Upper lobe of right lung (tissue), 1 donor: ENCODE measurements around the gene E4F1. TPM values are rescaled to one million over a fixed set of nuclear protein-coding genes. Genes with fewer than 3 reads are reported as not detected.

Source experiments
- ATAC-seq: fragments of 200-7000 bp; cut with Tn5 transposase; one replicate; pipeline ENCODE4 v1.9.1; 2020; ENCODE audit warnings: mild to moderate bottlenecking, moderate library complexity
- DNase-seq: peaks from one replicate; pipeline ENCODE4 v3.0.0-alpha.2; 2020
- H3K27ac ChIP-seq: fragments of 200-600 bp; one replicate; pipeline ENCODE4 v1.8.0; 2022
- H3K27me3 ChIP-seq: fragments of 200-600 bp; one replicate; pipeline ENCODE4 v1.8.0; 2022; ENCODE audit warnings: mild to moderate bottlenecking
- H3K36me3 ChIP-seq: fragments of 200-600 bp; one replicate; pipeline ENCODE4 v1.8.0; 2022
- H3K4me1 ChIP-seq: fragments of 200-600 bp; one replicate; pipeline ENCODE4 v1.8.0; 2022
- H3K4me3 ChIP-seq: fragments of 200-600 bp; one replicate; pipeline ENCODE4 v1.8.0; 2022; ENCODE audit warnings: mild to moderate bottlenecking
- H3K9me3 ChIP-seq: fragments of 200-600 bp; one replicate; pipeline ENCODE4 v1.8.0; 2022
- intact Hi-C: fragments of 100-400 bp; cut with DNase I; formaldehyde crosslinking; loops from one replicate; pipeline ENCODE4 v1.11.0; 2022
- total RNA-seq: library from RNA; stranded (reverse); fragmentation: NEBNext Ultra II Directional; extraction: Animal tissue kit (Norgen Biotek cat#: 25700); gene quantifications from one replicate; pipeline ENCODE4 v1.2.1, GENCODE V29; 2021
- TF ChIP-seq, protein P1 (sequence below): fragments of 200-600 bp; IDR thresholded peaks from one replicate; pipeline ENCODE4 v1.8.0; 2022; ENCODE audit warnings: antibody characterized with exemption
- donor health status: DM: no; HTN: yes; CAD: no; lungs with severe emphysema.

The E4F1 gene
- total RNA-seq, 1 donor from 2014 or later: 22.6 TPM

DNA sequence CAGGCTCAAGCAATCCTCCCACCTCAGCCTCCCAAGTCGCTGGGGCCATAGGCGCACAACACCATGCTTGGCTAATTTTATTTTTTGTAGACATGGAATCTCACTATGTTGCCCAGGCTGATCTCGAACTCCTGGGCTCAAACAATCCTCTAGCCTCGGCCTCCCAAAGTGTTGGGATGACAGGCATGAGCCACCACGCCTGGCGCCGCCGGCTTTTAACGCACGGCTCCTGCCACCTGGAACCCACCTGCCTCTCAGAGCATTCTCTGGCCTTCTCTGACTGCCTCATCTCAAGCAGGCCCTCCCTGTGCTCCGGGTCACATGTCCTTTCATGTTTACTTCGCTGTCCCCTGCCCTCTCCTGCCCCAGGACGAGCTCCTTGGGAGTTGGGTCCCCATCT is 37.3 kb upstream of the E4F1 start:
- Histone ChIP-seq H3K9me3 (no peaks in the 10 kb centered on the region), H3K4me1 (no peaks in the 10 kb centered on the region), H3K27ac (no peak overlapping the region), H3K27me3 (no peaks in the 10 kb centered on the region), H3K4me3 (no peak overlapping the region), H3K36me3 (no peaks in the 10 kb centered on the region)
- TF ChIP-seq, protein P1, sequence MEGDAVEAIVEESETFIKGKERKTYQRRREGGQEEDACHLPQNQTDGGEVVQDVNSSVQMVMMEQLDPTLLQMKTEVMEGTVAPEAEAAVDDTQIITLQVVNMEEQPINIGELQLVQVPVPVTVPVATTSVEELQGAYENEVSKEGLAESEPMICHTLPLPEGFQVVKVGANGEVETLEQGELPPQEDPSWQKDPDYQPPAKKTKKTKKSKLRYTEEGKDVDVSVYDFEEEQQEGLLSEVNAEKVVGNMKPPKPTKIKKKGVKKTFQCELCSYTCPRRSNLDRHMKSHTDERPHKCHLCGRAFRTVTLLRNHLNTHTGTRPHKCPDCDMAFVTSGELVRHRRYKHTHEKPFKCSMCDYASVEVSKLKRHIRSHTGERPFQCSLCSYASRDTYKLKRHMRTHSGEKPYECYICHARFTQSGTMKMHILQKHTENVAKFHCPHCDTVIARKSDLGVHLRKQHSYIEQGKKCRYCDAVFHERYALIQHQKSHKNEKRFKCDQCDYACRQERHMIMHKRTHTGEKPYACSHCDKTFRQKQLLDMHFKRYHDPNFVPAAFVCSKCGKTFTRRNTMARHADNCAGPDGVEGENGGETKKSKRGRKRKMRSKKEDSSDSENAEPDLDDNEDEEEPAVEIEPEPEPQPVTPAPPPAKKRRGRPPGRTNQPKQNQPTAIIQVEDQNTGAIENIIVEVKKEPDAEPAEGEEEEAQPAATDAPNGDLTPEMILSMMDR: no peak
- DNase-seq (no peak), ATAC-seq (no peak)
- intact Hi-C loops: no loop called here

DNA sequence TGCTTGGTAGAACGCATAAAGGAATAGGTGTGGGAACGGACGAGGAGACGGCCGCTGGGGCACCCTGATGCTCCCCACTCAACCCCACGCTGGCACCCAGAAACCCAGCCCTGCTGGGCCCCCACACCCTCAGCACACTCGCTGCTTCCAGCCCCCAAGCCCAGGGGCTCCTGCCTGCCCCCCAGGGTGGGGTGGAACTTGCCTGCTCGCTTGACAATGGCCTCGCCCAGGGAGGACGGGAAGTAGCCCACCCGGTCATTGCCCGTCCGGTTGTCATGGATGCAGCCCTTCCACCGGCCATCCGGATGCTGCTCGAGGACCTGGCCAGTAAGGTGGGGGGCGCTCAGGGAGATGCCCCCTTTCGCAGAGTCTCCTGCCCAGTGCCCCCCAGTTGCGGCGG is 36.9 kb upstream of the E4F1 start:
- no peak overlapping the region for H3K27ac ChIP-seq
- H3K4me3 ChIP-seq: no peak overlapping the region
- DNase-seq: no peak
- no peaks in the 10 kb centered on the region for H3K27me3 ChIP-seq
- ATAC-seq: no peak
- intact Hi-C loops: no loop called here
- H3K36me3 ChIP-seq: no peaks in the 10 kb centered on the region
- TF ChIP-seq, protein P1: no peak
- no peaks in the 10 kb centered on the region for H3K4me1 ChIP-seq
- no peaks in the 10 kb centered on the region for H3K9me3 ChIP-seq

DNA sequence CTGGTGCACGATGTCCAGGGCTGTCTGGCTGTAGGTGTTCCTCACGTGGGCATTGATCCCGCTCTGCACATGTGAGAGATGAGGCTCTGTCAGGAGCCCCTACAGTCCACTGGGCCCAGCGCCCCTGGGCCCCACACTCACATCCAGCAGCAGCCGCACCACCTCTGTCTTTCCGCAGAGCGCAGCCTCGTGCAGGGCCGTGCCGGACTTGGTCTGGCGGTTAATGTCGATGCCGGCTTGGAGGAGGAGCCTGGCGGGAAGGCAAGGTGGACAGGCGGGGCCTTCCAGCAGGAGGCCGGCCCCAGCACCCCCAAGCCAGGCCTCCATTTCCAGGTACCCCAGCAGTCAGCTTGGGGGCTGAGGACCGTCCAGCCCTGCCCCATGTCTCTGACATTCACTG is 36.2 kb upstream of the E4F1 start:
- no peaks in the 10 kb centered on the region for H3K27me3 ChIP-seq
- DNase-seq (no peak), ATAC-seq (no peak)
- H3K9me3 ChIP-seq: no peaks in the 10 kb centered on the region
- H3K27ac ChIP-seq: no peak overlapping the region
- TF ChIP-seq, protein P1: no peak
- no peaks in the 10 kb centered on the region for H3K4me1 ChIP-seq
- H3K4me3 ChIP-seq: no peak overlapping the region
- H3K36me3 ChIP-seq: no peaks in the 10 kb centered on the region
- intact Hi-C loops: no loop called here

DNA sequence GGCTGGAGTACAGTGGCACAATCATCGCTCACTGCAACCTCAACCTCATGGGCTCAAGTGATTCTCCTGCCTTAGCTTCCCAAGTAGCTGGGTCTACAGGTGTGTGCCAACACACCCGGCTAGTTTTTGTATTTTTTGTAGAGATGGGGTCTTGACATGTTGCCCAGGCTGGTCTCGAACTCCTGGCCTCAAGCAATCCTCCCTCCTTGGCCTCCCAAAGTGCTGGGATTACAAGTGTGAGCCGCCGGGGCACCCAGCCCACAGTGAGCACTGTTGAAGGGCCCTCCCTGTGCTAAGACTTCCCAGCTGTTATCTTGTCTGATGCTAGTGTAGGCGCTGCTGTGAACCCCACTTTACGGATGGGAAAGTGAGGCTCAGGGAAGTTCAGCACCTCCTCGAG is 35.0 kb upstream of the E4F1 start:
- no peak overlapping the region for H3K27ac ChIP-seq
- no peaks in the 10 kb centered on the region for H3K36me3 ChIP-seq
- no peak overlapping the region for H3K4me3 ChIP-seq
- intact Hi-C loops: no loop called here
- ATAC-seq (no peak), DNase-seq (no peak)
- no peaks in the 10 kb centered on the region for H3K4me1 ChIP-seq
- no peaks in the 10 kb centered on the region for H3K9me3 ChIP-seq
- TF ChIP-seq, protein P1: no peak
- no peaks in the 10 kb centered on the region for H3K27me3 ChIP-seq

DNA sequence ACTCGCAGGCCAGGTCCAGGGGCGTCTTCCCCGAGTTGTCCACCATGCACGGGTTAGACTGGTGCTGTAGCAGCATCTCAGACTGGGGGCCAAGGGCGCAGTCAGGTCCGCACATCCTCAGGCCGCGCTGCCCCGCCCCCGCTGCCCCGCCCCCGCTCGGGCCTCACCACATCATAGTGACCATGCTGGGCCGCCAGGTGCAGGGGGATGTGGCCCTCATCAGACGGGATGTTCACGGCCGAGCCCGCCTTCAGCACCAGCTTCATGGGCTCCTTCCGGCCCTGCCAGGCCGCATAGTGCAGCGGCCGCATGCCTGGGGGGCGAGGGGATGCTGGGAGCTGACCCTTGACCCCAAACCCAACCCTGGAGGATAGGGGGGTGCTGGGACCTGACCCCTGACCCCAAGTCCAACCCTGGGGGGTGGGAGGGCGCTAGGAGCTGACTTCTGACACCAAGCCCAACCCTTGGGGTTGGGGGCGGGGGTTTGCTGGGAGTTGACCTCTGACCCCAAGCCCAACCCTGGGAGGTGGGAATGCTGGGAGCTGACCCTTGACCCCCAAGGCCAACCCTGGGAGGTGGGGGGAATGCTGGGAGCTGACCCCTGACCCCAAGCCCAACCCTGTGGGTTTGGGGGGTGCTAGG is 34.0 kb upstream of the E4F1 start:
- intact Hi-C loops: no loop called here
- Histone ChIP-seq H3K27me3 (peaks cover 8% of the 10 kb centered on the region), H3K9me3 (no peaks in the 10 kb centered on the region), H3K4me1 (no peaks in the 10 kb centered on the region), H3K27ac (no peak overlapping the region), H3K36me3 (no peaks in the 10 kb centered on the region), H3K4me3 (no peak overlapping the region)
- DNase-seq: no peak
- ATAC-seq: no peak
- TF ChIP-seq, protein P1: no peak
